Sciatic nerve (tissue), 2 donors: ENCODE results near the gene HP. TPM values are rescaled to one million over a fixed set of nuclear protein-coding genes. Genes with fewer than 3 reads are reported as not detected.
"Not testable (repeated sequence)": the region's sequence is repeated elsewhere in the genome, so short reads cannot be mapped to it uniquely, and the experiment has no call there.

ENCODE experiments used
- ATAC-seq: fragments of 200-7000 bp; cut with Tn5 transposase; one replicate; pipeline ENCODE4 v1.9.1; 2020; ENCODE audit warnings: mild to moderate bottlenecking, moderate library complexity
- DNase-seq: peaks from one replicate; pipeline ENCODE4 v3.0.0-alpha.2; 2020; ENCODE audit warnings: low spot score
- intact Hi-C: fragments of 100-400 bp; cut with DNase I; formaldehyde crosslinking; loops from one replicate; pipeline ENCODE4 v1.14.2; 2022
- total RNA-seq: library from RNA; stranded (reverse); fragmentation: NEBNext Ultra II Directional; extraction: Animal tissue kit (Norgen Biotek cat#: 25700); gene quantifications from one replicate; pipeline ENCODE4 v1.2.1, GENCODE V29; 2021
- donor health status: DM: no; HTN: no; CAD: no.
- donor health status: DM: no; HTN: no; CAD: no.

The HP gene, protein sequence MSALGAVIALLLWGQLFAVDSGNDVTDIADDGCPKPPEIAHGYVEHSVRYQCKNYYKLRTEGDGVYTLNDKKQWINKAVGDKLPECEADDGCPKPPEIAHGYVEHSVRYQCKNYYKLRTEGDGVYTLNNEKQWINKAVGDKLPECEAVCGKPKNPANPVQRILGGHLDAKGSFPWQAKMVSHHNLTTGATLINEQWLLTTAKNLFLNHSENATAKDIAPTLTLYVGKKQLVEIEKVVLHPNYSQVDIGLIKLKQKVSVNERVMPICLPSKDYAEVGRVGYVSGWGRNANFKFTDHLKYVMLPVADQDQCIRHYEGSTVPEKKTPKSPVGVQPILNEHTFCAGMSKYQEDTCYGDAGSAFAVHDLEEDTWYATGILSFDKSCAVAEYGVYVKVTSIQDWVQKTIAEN
- total RNA-seq = 35.4 TPM

DNA sequence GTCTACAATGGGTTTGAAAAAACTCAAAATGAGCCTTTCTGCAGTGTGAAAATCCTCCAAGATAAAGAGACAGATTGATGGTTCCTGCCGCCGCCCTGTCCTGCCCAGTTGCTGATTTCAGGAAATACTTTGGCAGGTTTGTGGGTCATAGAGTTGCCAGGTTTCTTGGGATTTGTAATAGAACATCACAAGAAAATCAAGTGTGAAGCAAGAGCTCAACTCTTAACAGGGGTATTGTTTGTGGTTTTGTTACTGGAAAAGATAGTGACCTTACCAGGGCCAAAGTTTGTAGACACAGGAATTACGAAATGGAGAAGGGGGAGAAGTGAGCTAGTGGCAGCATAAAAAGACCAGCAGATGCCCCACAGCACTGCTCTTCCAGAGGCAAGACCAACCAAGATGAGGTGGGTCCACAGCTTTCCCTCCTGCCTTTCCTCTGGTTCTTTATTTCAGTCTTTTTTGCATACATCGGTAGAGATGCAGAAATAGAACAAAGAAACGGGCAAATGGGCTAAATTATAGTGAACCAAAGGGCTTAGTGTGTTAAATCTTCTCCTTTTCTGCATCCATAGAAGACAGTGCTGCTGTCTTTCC, at the start of gene HP:
Gene HP, plus strand, starts transcription at position 252 of the 594 bp plus-strand sequence. Its CDS starts 148 bp downstream, at position 400.
- intact Hi-C loops, DNase-seq: not testable (repeated sequence)

DNA sequence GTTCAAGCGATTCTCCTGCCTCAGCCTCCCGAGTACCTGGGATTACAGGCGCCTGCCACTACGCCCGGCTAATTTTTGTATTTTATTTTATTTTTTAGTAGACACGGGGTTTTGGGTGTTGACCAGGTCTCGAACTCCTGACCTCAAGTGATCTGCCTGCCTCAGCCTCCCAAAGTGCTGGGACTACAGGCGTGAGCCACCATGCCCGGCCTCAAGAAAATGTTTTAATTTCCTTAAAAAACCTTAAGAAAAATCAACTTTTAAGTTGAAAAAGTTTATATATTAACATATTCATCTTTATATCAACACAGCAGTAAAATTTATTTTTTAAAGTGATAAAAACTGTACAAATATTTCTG, 46.3 kb upstream of the HP start:
- ATAC-seq, intact Hi-C loops, DNase-seq: not testable (repeated sequence)

More for the DNA sequence above, at the start of gene HP:
- ATAC-seq = peak; percentile 69

DNA sequence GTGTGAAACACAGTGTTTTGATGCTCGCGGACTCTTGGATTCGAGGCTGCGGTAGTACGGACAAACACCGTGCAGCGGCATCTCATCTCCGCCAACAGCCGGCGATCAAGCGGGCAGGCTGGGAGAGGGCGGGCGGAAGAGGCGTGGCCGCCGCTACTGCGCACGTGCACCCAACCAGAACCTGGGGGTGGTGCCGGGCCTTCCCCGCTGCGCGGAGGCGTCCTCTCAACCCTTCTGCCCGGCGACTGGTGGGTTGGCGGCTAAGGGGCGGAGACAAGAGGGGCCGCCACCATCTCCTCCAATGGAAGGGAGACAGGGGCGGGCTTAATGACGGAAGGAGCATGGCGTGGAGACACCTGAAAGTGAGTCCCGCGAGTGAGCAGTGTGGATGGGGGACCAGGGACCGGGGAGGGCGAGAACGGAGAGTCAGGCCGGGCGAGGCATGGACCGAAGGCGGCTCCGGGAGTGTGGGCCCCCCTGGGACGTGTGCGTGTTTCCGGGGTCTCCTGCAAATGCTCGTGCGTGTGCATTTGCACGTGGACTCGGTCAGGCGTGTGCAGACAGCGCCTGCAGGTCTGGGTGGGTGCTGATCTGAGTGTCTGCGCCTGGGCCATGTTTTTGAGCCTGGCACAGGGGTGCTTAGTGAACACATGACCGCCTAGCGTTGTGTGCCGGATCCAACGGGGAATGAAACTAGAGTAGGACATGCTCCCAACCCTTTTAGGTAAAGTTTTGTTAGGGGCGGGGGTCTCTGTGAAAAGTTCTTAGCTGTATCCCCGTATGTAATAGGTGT, 45.7 kb upstream of the HP start, which contains the start of gene DHODH:
Gene DHODH, plus strand, starts transcription at position 321 of the 793 bp plus-strand sequence. Its CDS starts 21 bp downstream, at position 342.
- DNase-seq (peak; percentile 98), ATAC-seq (peak; percentile 100)
- intact Hi-C loops = no loop called here

DNA sequence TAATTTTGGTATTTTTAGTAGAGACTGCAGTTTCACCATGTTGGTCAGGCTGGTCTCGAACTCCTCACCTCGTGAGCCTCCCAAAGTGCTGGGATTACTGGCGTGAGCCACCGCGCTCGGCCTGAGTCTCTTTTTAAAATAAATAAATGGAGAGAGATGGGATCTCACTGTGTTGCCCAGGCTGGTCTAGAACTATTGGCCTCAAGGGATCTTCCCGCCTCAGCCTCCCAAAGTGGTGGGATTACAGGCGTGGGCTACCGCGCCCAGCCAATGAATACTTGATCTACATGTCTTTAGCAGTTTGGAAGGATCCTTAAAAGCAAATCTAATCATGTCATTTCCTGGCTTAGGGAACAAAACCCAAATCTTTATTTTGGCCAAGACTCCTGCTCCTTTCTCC, 44.5 kb upstream of the HP start:
- intact Hi-C loops = no loop called here
- ATAC-seq (no peak), DNase-seq (no peak)

DNA sequence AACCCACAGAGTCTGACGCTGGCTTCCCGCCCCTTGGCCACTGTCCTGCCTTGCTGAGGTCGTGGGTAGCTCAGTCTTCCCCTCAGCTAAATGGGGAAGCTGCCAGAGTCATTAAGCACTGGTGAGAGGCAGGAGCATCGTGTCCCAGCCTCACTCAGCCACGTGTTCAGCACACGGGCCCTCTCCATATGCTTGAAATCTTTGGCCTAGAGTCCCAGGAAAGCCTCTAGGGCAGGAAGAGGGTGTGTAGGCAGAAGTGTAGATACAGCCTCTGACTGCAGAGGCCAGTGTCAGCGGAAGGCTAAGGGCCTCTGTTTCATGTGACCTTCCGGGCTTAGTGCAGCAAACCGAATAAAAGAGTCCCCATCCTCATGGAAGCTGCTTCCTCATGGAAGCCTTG, 41.7 kb upstream of the HP start:
- no peak for ATAC-seq
- intact Hi-C loops = no loop called here
- DNase-seq = no peak

DNA sequence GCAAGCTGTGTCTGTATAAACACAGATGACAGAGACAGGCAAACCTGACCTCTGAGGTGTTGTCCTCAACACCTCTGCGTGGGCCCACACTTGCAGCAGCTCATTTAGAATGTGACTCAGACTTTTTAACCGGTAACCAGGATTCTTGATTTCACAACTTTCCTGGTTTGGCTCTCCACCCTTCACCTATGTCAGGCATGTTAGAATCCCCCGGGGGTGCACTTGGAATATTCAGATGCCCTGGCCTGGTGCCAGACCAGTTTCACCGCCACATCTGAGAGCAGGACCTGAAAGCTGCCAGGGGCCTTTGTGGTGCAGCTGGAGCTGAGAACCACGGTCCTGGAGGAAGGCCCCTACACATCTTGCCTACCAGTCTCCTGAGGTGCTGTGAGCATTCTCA, 40.9 kb upstream of the HP start:
- intact Hi-C loops = no loop called here
- ATAC-seq (no peak), DNase-seq (no peak)

DNA sequence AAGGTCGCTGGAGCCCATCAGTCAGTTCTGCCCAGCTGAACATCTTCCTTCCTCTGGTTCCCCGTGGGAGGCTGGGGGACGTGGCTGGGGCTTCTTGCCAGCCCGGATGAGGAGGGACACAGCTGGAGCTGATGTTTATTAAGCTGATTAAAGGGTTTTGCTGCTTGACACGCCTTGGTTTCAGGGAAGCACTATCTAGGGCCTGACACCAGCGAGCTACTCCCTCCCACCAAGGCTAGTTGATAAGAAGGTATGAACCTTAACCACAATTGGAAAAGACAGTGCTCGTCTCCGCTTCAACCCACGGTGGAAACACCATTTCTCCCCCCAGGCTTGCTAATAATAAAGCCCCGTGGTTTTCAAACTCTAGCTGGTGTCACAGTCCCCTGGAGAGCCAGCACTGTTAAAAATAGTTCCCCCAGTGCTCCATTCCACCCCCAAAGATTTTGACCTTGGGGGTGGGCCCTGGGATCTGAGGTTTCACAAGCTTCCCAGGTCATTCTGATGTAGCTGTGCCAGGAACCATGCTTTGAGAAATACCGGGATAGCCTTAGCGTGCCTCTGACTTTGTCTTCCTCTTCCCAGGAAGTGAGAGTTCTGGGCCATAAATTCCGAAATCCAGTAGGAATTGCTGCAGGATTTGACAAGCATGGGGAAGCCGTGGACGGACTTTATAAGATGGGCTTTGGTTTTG, 40.3 kb upstream of the HP start:
- DNase-seq (no peak), ATAC-seq (no peak)
- intact Hi-C loops = no loop called here

DNA sequence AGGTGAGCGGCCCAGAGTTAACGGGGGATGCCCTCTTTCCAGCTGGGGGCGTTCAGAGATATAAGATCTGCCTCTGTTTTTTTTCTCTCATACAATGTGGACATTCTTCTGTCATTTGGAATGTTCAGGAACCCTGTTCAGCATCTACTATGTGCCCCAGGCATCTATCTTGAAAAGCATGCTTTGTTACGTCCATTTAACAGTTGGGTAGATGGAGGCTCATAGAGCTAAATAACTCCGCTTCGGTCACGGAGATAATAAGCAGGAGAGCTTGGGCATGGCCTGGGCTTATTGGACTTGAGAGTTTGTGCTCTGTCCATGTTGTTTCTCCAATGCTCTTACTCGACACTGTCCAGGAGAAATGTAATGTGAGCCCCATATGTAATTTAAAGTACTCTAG, 39.6 kb upstream of the HP start:
- DNase-seq = no peak
- intact Hi-C loops = no loop called here
- ATAC-seq = no peak

DNA sequence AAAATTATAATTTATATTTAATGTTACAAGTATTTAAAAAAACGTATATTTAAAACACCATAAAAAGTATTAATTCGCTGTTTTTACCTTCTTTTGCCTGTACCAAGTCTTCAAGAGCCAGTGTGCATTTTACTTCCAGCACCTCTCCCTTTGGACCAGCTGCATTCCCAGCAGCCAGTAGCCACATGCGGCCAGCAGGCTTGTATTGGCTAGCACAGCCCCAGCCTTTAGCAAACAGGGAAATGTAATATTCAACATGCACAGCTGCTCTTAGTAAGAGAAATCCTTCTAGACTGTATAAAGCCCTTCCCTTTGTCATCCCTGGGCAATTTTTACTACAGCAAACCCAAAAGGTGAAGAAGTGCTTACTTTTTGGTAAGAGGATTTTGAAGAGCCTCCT, 39.2 kb upstream of the HP start:
- intact Hi-C loops = no loop called here
- no peak for ATAC-seq
- no peak for DNase-seq

DNA sequence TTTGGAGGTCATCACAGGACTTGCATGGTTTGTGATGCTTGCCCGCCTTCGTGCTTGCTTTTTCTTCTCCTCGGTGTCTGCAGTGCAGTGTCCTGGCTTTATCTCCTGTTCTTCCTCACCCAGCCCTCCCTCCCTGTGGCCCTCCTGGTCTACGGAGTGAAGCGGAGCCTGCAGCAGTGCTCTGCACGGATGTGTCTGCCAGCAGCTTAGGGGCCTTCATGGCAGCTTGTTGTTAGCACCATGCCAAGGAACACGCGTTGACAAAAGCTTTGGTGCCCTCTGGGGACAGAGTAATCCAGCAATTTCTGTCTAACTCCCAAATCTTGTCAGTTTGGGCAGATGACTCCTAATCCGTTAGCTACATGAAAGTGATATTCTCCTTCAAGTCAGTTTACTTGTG, 35.8 kb upstream of the HP start:
- intact Hi-C loops = no loop called here
- ATAC-seq = no peak
- no peak for DNase-seq

DNA sequence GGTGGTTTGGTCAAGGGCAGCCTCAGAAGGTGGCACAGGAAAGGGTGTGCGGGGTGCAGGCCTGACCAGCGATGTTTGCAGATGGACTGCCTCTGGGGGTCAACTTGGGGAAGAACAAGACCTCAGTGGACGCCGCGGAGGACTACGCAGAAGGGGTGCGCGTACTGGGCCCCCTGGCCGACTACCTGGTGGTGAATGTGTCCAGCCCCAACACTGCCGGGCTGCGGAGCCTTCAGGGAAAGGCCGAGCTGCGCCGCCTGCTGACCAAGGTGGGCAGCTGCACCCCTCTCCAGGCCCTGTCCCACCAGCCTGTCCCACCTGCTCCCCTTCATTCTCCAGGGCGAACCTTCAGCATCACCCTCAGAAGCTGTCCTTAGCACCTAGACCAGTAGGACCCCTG, 33.3 kb upstream of the HP start:
- no peak for ATAC-seq
- intact Hi-C loops = no loop called here
- DNase-seq = no peak

DNA sequence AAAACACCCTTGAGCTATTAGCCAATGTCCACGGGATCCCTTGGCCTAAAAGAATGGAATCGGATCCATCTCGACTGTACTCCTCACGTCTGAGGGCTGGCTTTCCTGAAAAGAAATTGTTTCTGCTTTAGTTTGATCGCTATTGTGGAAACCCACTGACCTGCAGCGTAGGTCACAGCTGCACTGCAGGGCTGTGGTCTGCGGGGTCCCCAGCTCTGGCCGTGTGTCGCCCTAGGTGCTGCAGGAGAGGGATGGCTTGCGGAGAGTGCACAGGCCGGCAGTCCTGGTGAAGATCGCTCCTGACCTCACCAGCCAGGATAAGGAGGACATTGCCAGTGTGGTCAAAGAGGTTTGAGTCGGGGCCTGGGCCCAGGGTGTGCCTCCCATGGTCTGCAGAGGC, 32.2 kb upstream of the HP start:
- ATAC-seq = no peak
- intact Hi-C loops = no loop called here
- no peak for DNase-seq

DNA sequence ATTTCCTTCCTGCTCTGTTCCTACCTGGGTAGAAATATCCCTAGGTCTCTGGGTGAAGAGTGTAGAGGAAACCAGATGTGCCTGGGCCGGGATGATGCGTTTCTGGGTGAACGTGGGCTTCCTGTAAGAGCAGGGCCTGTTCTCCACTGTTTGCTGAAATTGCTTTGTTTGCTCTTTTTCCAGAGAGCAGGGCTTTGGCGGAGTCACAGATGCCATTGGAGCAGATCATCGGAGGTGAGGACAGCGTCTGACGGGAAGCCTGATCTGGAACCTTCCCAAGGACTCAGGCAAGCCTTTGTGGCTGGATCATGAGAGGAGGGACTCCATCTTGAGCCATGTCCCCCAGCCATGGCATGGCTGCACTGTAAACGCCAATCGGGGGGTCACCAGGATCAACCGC, 30.3 kb upstream of the HP start:
- ATAC-seq (no peak), DNase-seq (no peak)
- intact Hi-C loops = no loop called here

DNA sequence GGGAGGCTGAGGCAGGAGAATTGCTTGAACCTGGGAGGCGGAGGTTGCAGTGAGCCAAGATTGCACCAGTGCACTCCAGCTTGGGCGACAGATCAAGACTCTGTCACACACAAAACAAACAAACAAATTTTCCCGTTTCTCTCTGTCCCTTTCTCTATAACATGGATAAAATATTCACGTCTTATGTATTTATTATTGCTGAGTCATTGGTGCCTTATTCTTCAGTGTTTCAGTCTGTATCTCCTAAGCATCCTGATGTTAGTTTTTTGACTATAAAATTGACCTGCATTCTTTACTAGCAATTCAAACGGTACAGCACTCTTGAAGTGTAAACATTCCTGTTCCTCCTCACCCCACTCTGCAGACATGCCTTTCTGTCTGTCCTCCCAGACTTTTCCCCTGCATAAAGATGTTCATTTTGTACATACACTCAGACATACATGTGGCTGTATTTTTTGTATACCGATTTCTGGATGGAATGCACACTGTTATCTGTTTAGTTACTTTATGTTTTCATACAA, 29.4 kb upstream of the HP start:
- DNase-seq (no peak), ATAC-seq (no peak)
- intact Hi-C loops = no loop called here

DNA sequence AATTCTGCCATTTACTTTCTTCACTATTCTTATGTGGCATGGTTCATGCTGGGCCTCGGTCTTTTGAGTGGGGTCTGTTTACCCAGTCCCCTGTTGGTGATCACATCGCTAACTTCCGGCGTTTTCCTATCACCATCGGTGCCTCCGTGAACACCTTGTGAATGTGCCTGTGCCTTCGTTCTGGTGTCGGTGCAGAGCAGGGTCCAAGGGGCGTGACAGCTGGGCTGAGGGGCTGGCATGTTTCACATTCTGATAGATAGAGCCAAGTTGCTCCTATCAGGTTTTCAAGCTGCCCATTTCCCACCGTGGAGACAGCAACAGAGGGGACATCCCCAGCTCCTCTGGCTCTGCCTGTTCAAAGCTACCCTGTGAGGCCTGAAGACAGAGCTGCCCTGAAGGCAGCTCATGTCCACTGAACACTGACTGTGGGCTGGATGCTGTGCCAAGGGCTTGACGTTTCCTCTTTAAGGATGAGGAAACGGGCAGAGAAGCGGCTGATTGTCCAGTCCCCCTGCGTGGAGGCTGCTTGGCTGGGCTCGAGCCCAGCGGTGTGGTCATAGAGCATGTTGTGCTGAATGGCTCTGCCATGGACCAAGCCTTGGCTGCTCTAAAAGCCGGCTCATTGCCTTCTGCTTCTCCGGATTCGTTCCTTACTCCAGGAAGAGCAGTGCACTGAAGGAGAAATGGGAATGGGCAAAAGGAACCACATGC, 28.7 kb upstream of the HP start:
- ATAC-seq (no peak), DNase-seq (no peak)
- intact Hi-C loops = no loop called here

DNA sequence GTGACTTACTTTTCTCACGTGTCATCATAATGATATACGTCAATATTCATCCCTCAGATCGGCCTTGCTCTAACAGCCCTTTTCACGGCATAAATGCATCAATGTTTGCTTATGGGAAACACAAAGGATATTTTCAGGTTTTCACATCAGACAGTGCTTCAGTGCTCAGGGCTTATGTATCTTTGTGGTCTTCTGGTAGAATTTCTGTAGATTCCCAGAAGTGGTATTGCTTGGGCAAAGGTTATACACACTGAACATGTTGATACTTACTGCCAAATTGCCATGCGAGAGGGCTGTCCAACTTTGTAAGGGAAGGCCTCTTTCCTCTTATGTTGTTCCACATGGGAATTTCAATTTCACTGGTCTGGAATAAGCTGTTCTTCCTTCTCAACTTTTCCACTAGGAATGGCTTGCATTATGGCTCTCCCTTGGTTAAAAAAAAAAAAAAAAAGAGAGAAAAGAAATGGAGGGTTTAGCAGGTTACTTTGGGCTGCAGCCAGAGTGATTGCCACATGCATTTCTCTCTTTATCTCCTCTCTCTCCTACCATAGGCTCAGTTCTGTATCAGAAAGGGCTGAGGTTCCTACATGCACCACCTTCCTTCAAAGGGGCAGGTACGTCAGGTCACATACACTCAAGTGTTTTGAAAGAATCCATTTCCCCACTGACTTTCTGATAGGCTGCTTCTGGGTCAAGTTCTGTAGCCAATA, 26.5 kb upstream of the HP start:
- intact Hi-C loops = no loop called here
- ATAC-seq = no peak
- no peak for DNase-seq

DNA sequence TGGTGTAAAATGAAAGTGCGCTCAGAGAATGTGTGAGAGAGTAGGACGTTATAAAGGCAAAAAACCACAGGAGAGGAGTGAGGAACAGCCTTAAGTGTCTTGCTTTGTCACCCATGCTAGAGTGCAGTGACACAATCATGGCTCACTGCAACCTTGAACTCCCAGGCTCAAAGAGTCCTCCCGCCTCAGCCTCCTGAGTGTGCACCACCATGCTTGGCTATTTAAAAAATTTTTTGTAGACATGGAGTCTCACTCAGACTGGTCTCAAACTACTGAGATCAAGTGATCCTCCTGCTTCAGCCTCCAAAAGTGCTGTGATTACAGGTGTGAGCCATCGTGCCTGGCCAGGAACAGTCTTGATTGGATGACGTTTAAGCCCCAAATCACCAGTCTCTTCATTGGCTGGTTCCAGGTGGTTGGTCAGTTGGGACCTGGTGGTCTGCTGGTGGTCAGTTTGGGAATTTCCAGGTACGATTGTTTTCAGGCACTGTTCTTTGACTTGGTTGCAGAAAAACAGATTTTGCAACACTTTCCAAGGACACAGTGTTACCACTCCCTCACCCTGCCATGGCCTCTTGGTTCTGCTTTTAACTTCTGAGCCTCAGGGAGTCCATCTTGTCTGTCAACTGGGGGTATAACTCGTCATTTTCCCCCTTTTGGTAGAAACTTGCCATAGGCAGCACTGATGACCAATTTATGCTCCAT, 24.6 kb upstream of the HP start:
- DNase-seq = no peak
- intact Hi-C loops = no loop called here
- ATAC-seq = no peak
